GM12878 (cell line): ENCODE results near the gene SLC35D2. TPM values are rescaled to one million over a fixed set of nuclear protein-coding genes. Genes with fewer than 3 reads are reported as not detected.

Experiments used
- ATF3 ChIP-seq: IDR thresholded peaks from 2 replicates; pipeline ENCODE4 v1.6.1; 2011; ENCODE audit warnings: low read depth, mild to moderate bottlenecking, low read length, moderate library complexity, borderline replicate concordance; ENCODE audit errors: extremely low read depth
- CHD2 ChIP-seq: IDR thresholded peaks from 2 replicates; pipeline ENCODE4 v1.6.1; 2011; ENCODE audit warnings: low read depth, low read length, improper control_type of control experiment, borderline replicate concordance
- CTCF ChIP-seq, 3 experiments: IDR thresholded peaks in 2 of 3; conservative IDR thresholded peaks in 1 of 3; 2 replicates each; pipeline ENCODE4 v1.5.1; 2011; ENCODE audit warnings: low read depth in 3 of 3, low read length in 3 of 3, mild to moderate bottlenecking in 3 of 3, control low read depth in 2 of 3, moderate library complexity in 2 of 3, inconsistent platforms in 1 of 3, mixed read lengths in 1 of 3; ENCODE audit not compliant: control insufficient read depth in 2 of 3, insufficient read depth in 1 of 3; ENCODE audit errors: extremely low read depth in 1 of 3
- CUX1 ChIP-seq: IDR thresholded peaks from 2 replicates; pipeline ENCODE4 v1.6.1; 2012; ENCODE audit warnings: improper control_type of control experiment, low read depth, low read length; ENCODE audit not compliant: insufficient replicate concordance
- EP300 ChIP-seq, 2 experiments: fragments of 150-350 bp in 1 of 2; IDR thresholded peaks; 2 replicates each; pipeline ENCODE4 v1.6.1; 2011 to 2012; ENCODE audit warnings: low read depth in 2 of 2, low read length in 2 of 2, borderline replicate concordance in 1 of 2, improper control_type of control experiment in 1 of 2, inconsistent platforms in 1 of 2; ENCODE audit not compliant: control insufficient read depth in 1 of 2
- HCFC1 ChIP-seq: fragments of 150-350 bp; IDR thresholded peaks from 2 replicates; pipeline ENCODE4 v1.6.1; 2014; ENCODE audit warnings: low read length
- IRF5 ChIP-seq: fragments of 450-650 bp; IDR thresholded peaks from 2 replicates; pipeline ENCODE4 v1.6.1; 2017; ENCODE audit warnings: borderline replicate concordance
- JUND ChIP-seq: IDR thresholded peaks from 2 replicates; pipeline ENCODE4 v1.6.1; 2012; ENCODE audit warnings: low read depth, mild to moderate bottlenecking, low read length, improper control_type of control experiment, moderate library complexity
- KAT2A ChIP-seq: conservative IDR thresholded peaks from 2 replicates; pipeline ENCODE4 v1.6.1; 2011; ENCODE audit warnings: low read depth, low read length; ENCODE audit not compliant: control insufficient read depth
- MEF2B ChIP-seq: fragments of 450-650 bp; IDR thresholded peaks from 2 replicates; pipeline ENCODE4 v1.6.1; 2018; ENCODE audit warnings: mild to moderate bottlenecking, moderate library complexity; ENCODE audit not compliant: partially characterized antibody, poor library complexity, severe bottlenecking
- MLLT1 ChIP-seq: fragments of 450-650 bp; IDR thresholded peaks from 2 replicates; pipeline ENCODE4 v1.6.1; 2016; ENCODE audit warnings: mild to moderate bottlenecking
- MTA3 ChIP-seq: IDR thresholded peaks from 2 replicates; pipeline ENCODE4 v1.6.1; 2012; ENCODE audit warnings: low read length, inconsistent platforms, borderline replicate concordance
- NBN ChIP-seq: fragments of 450-650 bp; IDR thresholded peaks from 2 replicates; pipeline ENCODE4 v1.6.1; 2016
- SMAD1 ChIP-seq: fragments of 450-650 bp; IDR thresholded peaks from 2 replicates; pipeline ENCODE4 v1.6.1; 2018; ENCODE audit warnings: mild to moderate bottlenecking, low read depth; ENCODE audit not compliant: partially characterized antibody
- TARDBP ChIP-seq: IDR thresholded peaks from 2 replicates; pipeline ENCODE4 v1.6.1; 2016; ENCODE audit warnings: borderline replicate concordance
- ZNF217 ChIP-seq: fragments of 450-650 bp; IDR thresholded peaks from 2 replicates; pipeline ENCODE4 v1.6.1; 2017; ENCODE audit warnings: antibody characterized with exemption, mild to moderate bottlenecking
- polyA plus RNA-seq, 11 experiments: library from polyadenylated mRNA; depleted of rRNA in 4 of 11; unstranded in 6 of 11; stranded (reverse) in 5 of 11; fragments of >200 nt; fragmentation: Nextera tagmentation in 4 of 11; fragmentation: Illumina TruSeq in 1 of 11; extraction: Ambion mirVana in 4 of 11; extraction: Trizol in 1 of 11; gene quantifications; 1 replicate in 1 of 11; 2 replicates in 10 of 11; pipeline versions ENCODE4 v1.2.1 to v1.2.3, GENCODE V29; 2011 to 2016; ENCODE audit warnings: inconsistent platforms in 2 of 11, missing spikeins in 2 of 11, low read depth in 1 of 11
- total RNA-seq, 4 experiments: library from RNA; depleted of rRNA in 3 of 4; stranded (reverse); fragments of >200 nt in 3 of 4; fragmentation: Illumina TruSeq in 1 of 4; extraction: Trizol in 1 of 4; gene quantifications; 2 replicates each; pipeline versions ENCODE4 v1.2.1 to v1.2.3, GENCODE V29; 2013 to 2021

SLC35D2 gene
- total and polyA plus RNA-seq, 10 of the 15 experiments (the other 5 are each of a cell fraction or from before 2014, with no cell fraction given), result 0.64 to 6.3 (median 3.5) TPM

GRCh38 chr9:96420468-96421219, 37.1 kb upstream of the SLC35D2 start (continued):
- TF ChIP-seq IRF5 (no peak), JUND (0 out of 2 replicates have a peak, but pooled peaks have one; percentile 21), MTA3 (no peak), KAT2A (no peak), ZNF217 (no peak), CUX1 (no peak), SMAD1 (peak; percentile 22), MEF2B (peak; percentile 57), MLLT1 (0 out of 2 replicates have a peak, but pooled peaks have one; percentile 20), EP300 (IDR thresholded peaks at IDR 0.05; ENCODE audit: borderline replicate concordance in 1 of 2, control insufficient read depth in 1 of 2, low read depth in 2 of 2, low read length in 2 of 2) (no peak; a peak in 1 of 4 replicates), ATF3 (no peak), NBN (peak; percentile 43; the same call in 1 of the 2 replicates), CHD2 (no peak), CTCF (IDR thresholded peaks at IDR 0.05 in 2 of 3, conservative IDR thresholded peaks at IDR 0.05 in 1 of 3; ENCODE audit: control insufficient read depth in 2 of 3, extremely low read depth in 1 of 3, insufficient read depth in 1 of 3, low read depth in 3 of 3, low read length in 3 of 3) (no peak), TARDBP (no peak), HCFC1 (no peak)
